ENCODE data around the gene ARMC7.

DNA sequence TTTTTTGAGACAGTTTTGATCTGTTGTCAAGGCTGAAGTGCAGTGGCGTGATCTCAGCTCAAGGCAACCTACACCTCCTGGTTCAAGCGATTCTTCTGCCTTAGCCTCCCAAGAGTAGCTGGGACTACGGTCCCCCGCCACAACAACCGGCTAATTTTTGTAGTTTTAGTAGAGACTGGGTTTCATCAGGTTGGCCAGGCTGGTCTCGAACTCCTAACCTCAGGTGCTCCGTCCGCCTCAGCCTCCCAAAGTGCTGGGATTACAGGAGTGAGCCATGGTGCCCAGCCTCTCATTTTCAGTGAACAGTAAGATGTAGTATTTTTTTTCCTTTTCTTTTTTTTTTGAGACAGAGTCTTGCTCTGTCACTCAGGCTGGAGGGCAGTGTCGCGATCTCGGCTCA is 65.2 kb downstream of the ARMC7 start:
- TF ChIP-seq YY1 (IDR thresholded peaks at IDR 0.05; ENCODE audit: insufficient read depth, insufficient read length) (no peak), ZNF274 (IDR thresholded peaks at IDR 0.05; ENCODE audit: low read depth, low read length) (no peak)

All from NT2/D1 (cell line).